ENCODE results near the gene PIANP. TPM values are rescaled to one million over a fixed set of nuclear protein-coding genes. Genes with fewer than 3 reads are reported as not detected.

PIANP gene
- total and polyA plus RNA-seq, 10 of the 15 experiments (the other 5 are each of a cell fraction or from before 2014, with no cell fraction given), result 0.08 to 0.12 (median 0.08) TPM; not detected in 7

- TF ChIP-seq ZBTB40 (IDR thresholded peaks at IDR 0.05; ENCODE audit: borderline replicate concordance) (peak; percentile 99), ZBTB33 (IDR thresholded peaks at IDR 0.05) (no peak), RUNX3 (IDR thresholded peaks at IDR 0.05; ENCODE audit: low read length) (no peak; the same call in 1 of the 2 replicates), ESRRA (IDR thresholded peaks at IDR 0.05; ENCODE audit: low read length) (no peak), CREB1 (IDR thresholded peaks at IDR 0.05; ENCODE audit: low read depth) (peak; percentile 99), ZNF207 (IDR thresholded peaks at IDR 0.05; ENCODE audit: borderline replicate concordance) (no peak), E2F4 (IDR thresholded peaks at IDR 0.05; ENCODE audit: low read depth, low read length) (no peak), ZBTB4 (CRISPR knock-in tag; IDR thresholded peaks at IDR 0.05) (no peak), SIN3A (IDR thresholded peaks at IDR 0.05; ENCODE audit: low read depth, low read length) (peak; percentile 78; the same call in 1 of the 2 replicates), TCF7 (IDR thresholded peaks at IDR 0.05; ENCODE audit: borderline replicate concordance) (0 out of 2 replicates have a peak, but pooled peaks have one; percentile 12), YBX1 (IDR thresholded peaks at IDR 0.05) (no peak), POLR2A (IDR thresholded peaks at IDR 0.05; ENCODE audit: low read depth, low read length) (peak; percentile 88), CTCF (IDR thresholded peaks at IDR 0.05 in 2 of 3, conservative IDR thresholded peaks at IDR 0.05 in 1 of 3; ENCODE audit: control insufficient read depth in 2 of 3, extremely low read depth in 1 of 3, insufficient read depth in 1 of 3, low read depth in 3 of 3, low read length in 3 of 3) (0 out of 6 replicates have a peak, but pooled peaks of 1 of the 3 experiments have one; percentile 0), POU2F2 (IDR thresholded peaks at IDR 0.05; ENCODE audit: borderline replicate concordance, low read depth, low read length) (peak; percentile 38; the same call in 1 of the 3 replicates), MEF2B (IDR thresholded peaks at IDR 0.05; ENCODE audit: partially characterized antibody, poor library complexity, severe bottlenecking) (peak; percentile 42), WRNIP1 (IDR thresholded peaks at IDR 0.05; ENCODE audit: borderline replicate concordance, low read depth, low read length) (0 out of 2 replicates have a peak, but pooled peaks have one; percentile 31)
These were observed 11.4 kb downstream of the PIANP start, which contains the start of gene ZNF384 (continued) for GRCh38 chr12:6688999-6689882.
